ENCODE measurements around the gene TWIST1. TPM values are rescaled to one million over a fixed set of nuclear protein-coding genes. Genes with fewer than 3 reads are reported as not detected.

Gene TWIST1
- total and polyA plus RNA-seq, 12 donors, result 1.8 to 22.1 (median 10.5) TPM

DNA sequence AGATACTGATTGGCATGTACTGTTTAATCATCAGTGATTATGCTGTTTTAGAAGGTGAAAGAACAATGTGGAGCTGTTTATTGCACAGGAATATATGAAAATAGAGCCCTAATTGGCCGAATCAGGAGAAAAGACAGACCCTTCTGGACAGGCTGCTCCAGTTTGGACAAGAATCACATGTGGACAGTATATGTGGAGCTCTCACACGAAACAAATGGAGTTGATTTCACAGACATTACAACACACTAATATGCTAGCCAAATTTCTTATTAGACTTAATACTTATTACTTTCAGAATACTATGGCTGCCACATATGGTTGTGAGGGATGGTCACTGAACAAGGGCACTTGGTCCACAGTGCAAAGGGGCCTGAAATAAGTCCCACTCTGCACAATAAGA, 15.5 kb downstream of the TWIST1 start:
- intact Hi-C loops (cut with DNase I), result no loop called here
- no peak overlapping the region for H3K27ac ChIP-seq
- peaks cover 0 to 3% of the 10 kb centered on the region in 2 donors for H3K4me1 ChIP-seq (replicated peaks in 1 of 2)
- H3K4me3 ChIP-seq, result no peak overlapping the region
- no peak for TF ChIP-seq POLR2A (IDR thresholded peaks at IDR 0.05)
- TF ChIP-seq, protein P1, sequence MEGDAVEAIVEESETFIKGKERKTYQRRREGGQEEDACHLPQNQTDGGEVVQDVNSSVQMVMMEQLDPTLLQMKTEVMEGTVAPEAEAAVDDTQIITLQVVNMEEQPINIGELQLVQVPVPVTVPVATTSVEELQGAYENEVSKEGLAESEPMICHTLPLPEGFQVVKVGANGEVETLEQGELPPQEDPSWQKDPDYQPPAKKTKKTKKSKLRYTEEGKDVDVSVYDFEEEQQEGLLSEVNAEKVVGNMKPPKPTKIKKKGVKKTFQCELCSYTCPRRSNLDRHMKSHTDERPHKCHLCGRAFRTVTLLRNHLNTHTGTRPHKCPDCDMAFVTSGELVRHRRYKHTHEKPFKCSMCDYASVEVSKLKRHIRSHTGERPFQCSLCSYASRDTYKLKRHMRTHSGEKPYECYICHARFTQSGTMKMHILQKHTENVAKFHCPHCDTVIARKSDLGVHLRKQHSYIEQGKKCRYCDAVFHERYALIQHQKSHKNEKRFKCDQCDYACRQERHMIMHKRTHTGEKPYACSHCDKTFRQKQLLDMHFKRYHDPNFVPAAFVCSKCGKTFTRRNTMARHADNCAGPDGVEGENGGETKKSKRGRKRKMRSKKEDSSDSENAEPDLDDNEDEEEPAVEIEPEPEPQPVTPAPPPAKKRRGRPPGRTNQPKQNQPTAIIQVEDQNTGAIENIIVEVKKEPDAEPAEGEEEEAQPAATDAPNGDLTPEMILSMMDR (IDR thresholded peaks at IDR 0.05), result no peak
- H3K27me3 ChIP-seq, result peaks cover 42% of the 10 kb centered on the region
- no peaks in the 10 kb centered on the region for H3K36me3 ChIP-seq (replicated peaks in 1 of 2)
- DNase-seq, result no peak
- no peaks in the 10 kb centered on the region for H3K9me3 ChIP-seq (replicated peaks in 1 of 3)
- 70 to 88% (median 81%) methylated on average over 2 of the region's 2 CpGs for WGBS, 4 donors

GRCh38 chr7:19101472-19101871, 16.0 kb downstream of the TWIST1 start:
- Histone ChIP-seq H3K27ac (no peak overlapping the region), H3K9me3 (replicated peaks in 1 of 3) (no peaks in the 10 kb centered on the region), H3K27me3 (peaks cover 38% of the 10 kb centered on the region), H3K4me1 (replicated peaks in 1 of 2) (no peaks in the 10 kb centered on the region), H3K4me3 (no peak overlapping the region), H3K36me3 (replicated peaks in 1 of 2) (no peaks in the 10 kb centered on the region)
- WGBS, 4 donors, result 84 to 96% (median 90%) methylated on average over 1 of the region's 1 CpG
- DNase-seq, result no peak
- no peak for TF ChIP-seq POLR2A (IDR thresholded peaks at IDR 0.05)
- TF ChIP-seq, protein P1 (IDR thresholded peaks at IDR 0.05), result no peak
- intact Hi-C loops (cut with DNase I), result no loop called here

GRCh38 chr7:19099924-19100323, 17.5 kb downstream of the TWIST1 start:
- no peak for DNase-seq
- Histone ChIP-seq H3K4me1 (replicated peaks in 1 of 2) (no peaks in the 10 kb centered on the region), H3K27me3 (peaks cover 23% of the 10 kb centered on the region), H3K4me3 (no peak overlapping the region), H3K27ac (no peak overlapping the region), H3K36me3 (replicated peaks in 1 of 2) (no peaks in the 10 kb centered on the region), H3K9me3 (replicated peaks in 1 of 3) (no peaks in the 10 kb centered on the region)
- TF ChIP-seq, protein P1 (IDR thresholded peaks at IDR 0.05), result no peak
- no peak for TF ChIP-seq POLR2A (IDR thresholded peaks at IDR 0.05)
- WGBS, 4 donors, result 71 to 83% (median 80%) methylated on average over 2 of the region's 2 CpGs
- intact Hi-C loops (cut with DNase I), result no loop called here

GRCh38 chr7:19099194-19099593, 18.2 kb downstream of the TWIST1 start:
- no peaks in the 10 kb centered on the region for H3K9me3 ChIP-seq (replicated peaks in 1 of 3)
- DNase-seq, result no peak
- H3K27me3 ChIP-seq, result peaks cover 18% of the 10 kb centered on the region
- 87 to 94% (median 92%) methylated on average over 3 of the region's 3 CpGs for WGBS, 4 donors
- no peak overlapping the region for H3K27ac ChIP-seq
- no peak overlapping the region for H3K4me3 ChIP-seq
- H3K36me3 ChIP-seq (replicated peaks in 1 of 2), result no peaks in the 10 kb centered on the region
- H3K4me1 ChIP-seq (replicated peaks in 1 of 2), result no peaks in the 10 kb centered on the region
- intact Hi-C loops (cut with DNase I), result no loop called here
- TF ChIP-seq POLR2A (IDR thresholded peaks at IDR 0.05), result no peak
- TF ChIP-seq, protein P1 (IDR thresholded peaks at IDR 0.05), result no peak
